Activated naive CD4-positive, alpha-beta T cell treated with anti-CD3 and anti-CD28 coated beads for 36 hours (primary cell): Measurements from ENCODE around the gene MTNR1A. TPM values are rescaled to one million over a fixed set of nuclear protein-coding genes. Genes with fewer than 3 reads are reported as not detected.

Source experiments
- total RNA-seq, 2 experiments: library from RNA; stranded (reverse); gene quantifications; one replicate each; pipeline ENCODE4 v1.2.3, GENCODE V29; 2021

Gene MTNR1A
- total RNA-seq, 2 experiments from 2014 or later = not detected

Other genes with a start within 250 kb of the MTNR1A start
- under 1 TPM; 0.02 to 0.43 TPM for gene FAT1, start 168.3 kb upstream of the MTNR1A start, total RNA-seq